OCI-LY1 (cell line): ENCODE measurements around the gene GPSM1.

Experiments
- EZH2 ChIP-seq: fragments of 200-600 bp; sonication (generic), shearing (Covaris generic); IDR thresholded peaks from 2 replicates; pipeline ENCODE4 v1.8.0; 2017; ENCODE audit warnings: borderline replicate concordance, mixed run types, mild to moderate bottlenecking, antibody characterized with exemption, low read length, moderate library complexity, mixed read lengths
- TF ChIP-seq, protein P1 (sequence below): fragments of 200-600 bp; sonication (generic), shearing (Covaris generic); IDR thresholded peaks from 2 replicates; pipeline ENCODE4 v1.5.1; 2017; ENCODE audit warnings: mild to moderate bottlenecking, antibody characterized with exemption, low read length, moderate library complexity, mixed read lengths

DNA sequence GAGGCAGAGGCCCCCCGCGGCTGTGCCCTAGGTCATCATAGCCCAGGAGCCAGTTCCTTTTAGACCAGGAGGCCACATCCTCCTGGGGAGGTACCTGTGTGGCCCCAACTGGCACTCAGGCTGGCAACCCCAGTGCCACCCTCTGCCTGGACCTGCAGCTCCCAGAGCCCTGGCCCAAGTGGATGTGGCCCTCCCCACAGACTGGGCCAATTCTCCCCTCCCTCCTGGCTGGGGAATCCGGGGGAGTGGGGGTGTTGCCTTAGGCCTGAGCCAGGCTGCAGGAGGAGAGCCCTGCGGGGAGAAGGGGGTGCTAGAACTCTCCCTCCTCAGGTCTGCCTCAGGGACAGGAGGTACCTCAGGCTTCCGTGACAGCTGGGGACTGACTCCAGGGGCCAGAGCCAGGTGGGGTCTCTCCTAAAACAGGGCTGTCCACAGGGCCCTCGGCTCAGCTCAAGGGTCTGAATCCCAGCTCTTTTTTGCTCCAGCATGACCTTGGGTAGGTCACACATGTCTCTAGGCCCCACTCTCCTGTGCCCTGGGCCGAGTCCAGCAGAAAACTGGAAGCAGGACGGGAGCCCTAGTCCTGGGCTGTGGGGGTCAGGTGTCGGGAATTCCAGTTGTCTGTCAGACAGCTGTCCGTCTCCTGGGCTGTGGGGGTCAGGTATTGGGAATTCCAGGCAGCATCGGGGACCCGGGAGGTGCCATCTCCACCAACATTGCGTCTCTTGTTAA is 26.6 kb downstream of the GPSM1 start:
- TF ChIP-seq, protein P1, sequence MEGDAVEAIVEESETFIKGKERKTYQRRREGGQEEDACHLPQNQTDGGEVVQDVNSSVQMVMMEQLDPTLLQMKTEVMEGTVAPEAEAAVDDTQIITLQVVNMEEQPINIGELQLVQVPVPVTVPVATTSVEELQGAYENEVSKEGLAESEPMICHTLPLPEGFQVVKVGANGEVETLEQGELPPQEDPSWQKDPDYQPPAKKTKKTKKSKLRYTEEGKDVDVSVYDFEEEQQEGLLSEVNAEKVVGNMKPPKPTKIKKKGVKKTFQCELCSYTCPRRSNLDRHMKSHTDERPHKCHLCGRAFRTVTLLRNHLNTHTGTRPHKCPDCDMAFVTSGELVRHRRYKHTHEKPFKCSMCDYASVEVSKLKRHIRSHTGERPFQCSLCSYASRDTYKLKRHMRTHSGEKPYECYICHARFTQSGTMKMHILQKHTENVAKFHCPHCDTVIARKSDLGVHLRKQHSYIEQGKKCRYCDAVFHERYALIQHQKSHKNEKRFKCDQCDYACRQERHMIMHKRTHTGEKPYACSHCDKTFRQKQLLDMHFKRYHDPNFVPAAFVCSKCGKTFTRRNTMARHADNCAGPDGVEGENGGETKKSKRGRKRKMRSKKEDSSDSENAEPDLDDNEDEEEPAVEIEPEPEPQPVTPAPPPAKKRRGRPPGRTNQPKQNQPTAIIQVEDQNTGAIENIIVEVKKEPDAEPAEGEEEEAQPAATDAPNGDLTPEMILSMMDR = no peak
- TF ChIP-seq EZH2 = no peak
